ENCODE data around the gene TGOLN2. TPM values are rescaled to one million over a fixed set of nuclear protein-coding genes. Genes with fewer than 3 reads are reported as not detected.

The TGOLN2 gene
- total and polyA plus RNA-seq, 2 of the 13 experiments (the other 11 are each of a cell fraction or from before 2014, with no cell fraction given) = 99.6 to 155 TPM

GRCh38 chr2:85355073-85355410 is 27.3 kb upstream of the TGOLN2 start (continued):
- no peak for TF ChIP-seq ZNF318 (CRISPR knock-in tag; IDR thresholded peaks at IDR 0.05)
- TF ChIP-seq SAFB2 (CRISPR knock-in tag; IDR thresholded peaks at IDR 0.05; ENCODE audit: borderline replicate concordance, low read depth) = no peak
- TF ChIP-seq PITX1 (CRISPR knock-in tag; IDR thresholded peaks at IDR 0.05) = no peak
- TF ChIP-seq ZNF687 (CRISPR knock-in tag; IDR thresholded peaks at IDR 0.05) = no peak
- no peak for TF ChIP-seq ZNF546 (CRISPR knock-in tag; conservative IDR thresholded peaks at IDR 0.05)
- no peak for TF ChIP-seq IRF1 (CRISPR knock-in tag; IDR thresholded peaks at IDR 0.05; ENCODE audit: low read depth)
- 0 out of 2 replicates have a peak, but pooled peaks have one; percentile 20 for TF ChIP-seq ZNF576 (CRISPR knock-in tag; IDR thresholded peaks at IDR 0.05)
- TF ChIP-seq NR0B2 (CRISPR knock-in tag; IDR thresholded peaks at IDR 0.05) = no peak
- TF ChIP-seq CENPBD1 (CRISPR knock-in tag; IDR thresholded peaks at IDR 0.05; ENCODE audit: borderline replicate concordance, low read depth) = 0 out of 2 replicates have a peak, but pooled peaks have one; percentile 15
- TF ChIP-seq ETV6 (CRISPR knock-in tag; conservative IDR thresholded peaks at IDR 0.05) = 0 out of 2 replicates have a peak, but pooled peaks have one; percentile 1
- no peak for TF ChIP-seq PHF5A (CRISPR knock-in tag; IDR thresholded peaks at IDR 0.05; ENCODE audit: low read depth, unreplicated experiment)
- TF ChIP-seq ZNF501 (CRISPR knock-in tag; IDR thresholded peaks at IDR 0.05) = no peak
- TF ChIP-seq ZNF335 (CRISPR knock-in tag; IDR thresholded peaks at IDR 0.05) = no peak

Data from HepG2 (cell line).